ENCODE results near the gene TXNDC17. TPM values are rescaled to one million over a fixed set of nuclear protein-coding genes. Genes with fewer than 3 reads are reported as not detected.
"Not testable (repeated sequence)": the region's sequence is repeated elsewhere in the genome, so short reads cannot be mapped to it uniquely, and the experiment has no call there.

Gene TXNDC17
- total and polyA plus RNA-seq, 7 donors, result 37.3 to 703 (median 152) TPM

GRCh38 chr17:6651919-6652452 lies 11.1 kb downstream of the TXNDC17 start:
- Histone ChIP-seq H3K36me3 (peaks cover 0 to 26% (median 0%) of the 10 kb centered on the region in 4 donors), H3K4me1 (peaks cover 0 to 52% (median 30%) of the 10 kb centered on the region in 4 donors), H3K27ac (peak overlapping the region; percentile 81 to 88 (median 86)), H3K9me3 (no peaks in the 10 kb centered on the region), H3K27me3 (peaks cover 8 to 41% (median 9%) of the 10 kb centered on the region in 3 donors), H3K4me3 (peak overlapping the region; percentile 72 to 84 (median 78))
- TF ChIP-seq POLR2AphosphoS5 (IDR thresholded peaks at IDR 0.05) (peak; percentile 35 to 74 (median 66)), CTCF (IDR thresholded peaks at IDR 0.05) (no peak)
- intact Hi-C loops (cut with DNase I), result loop anchor here (5.0 kb wide), 2 partner anchors 95 to 360 kb away; partner anchors contain the start of genes PITPNM3 and RNASEK
- DNase-seq, result peak; percentile 88
- 2% methylated on average over 47 of the region's 47 CpGs for WGBS, 2 donors

GRCh38 chr17:6654841-6655731 lies 14.2 kb downstream of the TXNDC17 start:
- 22 to 39% methylated on average over 46 of the region's 46 CpGs for WGBS, 2 donors
- Histone ChIP-seq H3K9me3 (no peaks in the 10 kb centered on the region), H3K27me3 (peaks cover 8 to 65% (median 19%) of the 10 kb centered on the region in 3 donors)

GRCh38 chr17:6655732-6656361 lies 15.0 kb downstream of the TXNDC17 start:
- 5 to 6% methylated on average over 26 to 37 of the region's 41 CpGs for WGBS, 2 donors
- H3K36me3 ChIP-seq; DNase-seq; H3K4me3 ChIP-seq; H3K27ac ChIP-seq; intact Hi-C loops (cut with DNase I); H3K9me3 ChIP-seq: not testable (repeated sequence)
- Histone ChIP-seq H3K27me3 (peaks cover 8 to 68% (median 19%) of the 10 kb centered on the region in 3 donors), H3K4me1 (peaks cover 0 to 30% (median 14%) of the 10 kb centered on the region in 4 donors)

More at GRCh38 chr17:6654841-6655731, 14.2 kb downstream of the TXNDC17 start:
- Histone ChIP-seq H3K4me1 (peaks cover 0 to 37% (median 21%) of the 10 kb centered on the region in 4 donors), H3K36me3 (no peaks in the 10 kb centered on the region), H3K4me3 (no peak overlapping the region), H3K27ac (no peak overlapping the region)
- intact Hi-C loops (cut with DNase I), result loop anchor here (5.0 kb wide), 2 partner anchors 98 to 357 kb away; partner anchors contain the start of genes PITPNM3 and RNASEK
- TF ChIP-seq EP300 (IDR thresholded peaks at IDR 0.05) (no peak), POLR2A (IDR thresholded peaks at IDR 0.05) (no peak), CTCF (IDR thresholded peaks at IDR 0.05) (no peak), POLR2AphosphoS5 (IDR thresholded peaks at IDR 0.05) (no peak)
- DNase-seq, result no peak

GRCh38 chr17:6656797-6657632 lies 16.2 kb downstream of the TXNDC17 start:
- DNase-seq; H3K36me3 ChIP-seq; H3K4me3 ChIP-seq; intact Hi-C loops (cut with DNase I); H3K27ac ChIP-seq; H3K9me3 ChIP-seq: not testable (repeated sequence)
- 5 to 6% methylated on average over 53 to 54 of the region's 55 CpGs for WGBS, 2 donors
- peaks cover 8 to 74% (median 19%) of the 10 kb centered on the region in 3 donors for H3K27me3 ChIP-seq
- H3K4me1 ChIP-seq, result peaks cover 0 to 24% (median 10%) of the 10 kb centered on the region in 4 donors

GRCh38 chr17:6657633-6658287 lies 16.9 kb downstream of the TXNDC17 start:
- no peak for DNase-seq
- no peak overlapping the region for H3K27ac ChIP-seq
- no peaks in the 10 kb centered on the region for H3K9me3 ChIP-seq
- TF ChIP-seq POLR2A (IDR thresholded peaks at IDR 0.05) (no peak), POLR2AphosphoS5 (IDR thresholded peaks at IDR 0.05) (no peak), CTCF (IDR thresholded peaks at IDR 0.05) (no peak), EP300 (IDR thresholded peaks at IDR 0.05) (no peak)
- H3K27me3 ChIP-seq, result peaks cover 8 to 75% (median 19%) of the 10 kb centered on the region in 3 donors
- intact Hi-C loops (cut with DNase I), result no loop called here
- no peaks in the 10 kb centered on the region for H3K36me3 ChIP-seq
- no peak overlapping the region for H3K4me3 ChIP-seq
- 70 to 80% methylated on average over 18 of the region's 18 CpGs for WGBS, 2 donors
- H3K4me1 ChIP-seq, result peaks cover 0 to 17% (median 3%) of the 10 kb centered on the region in 4 donors

- H3K9me3 ChIP-seq; H3K36me3 ChIP-seq; intact Hi-C loops (cut with DNase I); H3K27ac ChIP-seq; DNase-seq; H3K4me3 ChIP-seq: not testable (repeated sequence)
- Histone ChIP-seq H3K27me3 (peaks cover 8 to 68% (median 19%) of the 10 kb centered on the region in 3 donors), H3K4me1 (peaks cover 0 to 11% (median 2%) of the 10 kb centered on the region in 4 donors)
- 95 to 98% methylated on average over 2 of the region's 5 CpGs for WGBS, 2 donors
Observed at GRCh38 chr17:6658411-6658810, 17.6 kb downstream of the TXNDC17 start.

Measured in sigmoid colon (tissue), 7 donors.